Stromal cell of bone marrow (primary cell): ENCODE data around the gene PAPOLA.
A peak's percentile ranks its signal among the peaks of the same experiment; 100 is the strongest.
"Not testable (repeated sequence)": the region's sequence is repeated elsewhere in the genome, so short reads cannot be mapped to it uniquely, and the experiment has no call there.

ENCODE experiments used
- DNase-seq: peaks from one replicate; pipeline ENCODE4 v3.0.0-alpha.2; 2012; ENCODE audit warnings: low read depth

PAPOLA gene

GRCh38 chr14:96502621-96503305, 581 bp downstream of the PAPOLA start:
- peak; percentile 11 for DNase-seq

GRCh38 chr14:96503306-96503679, 1.1 kb downstream of the PAPOLA start:
- DNase-seq, result no peak

GRCh38 chr14:96504353-96504752, 2.2 kb downstream of the PAPOLA start:
- DNase-seq, result not testable (repeated sequence)

GRCh38 chr14:96507723-96508122, 5.5 kb downstream of the PAPOLA start:
- DNase-seq, result no peak

DNA sequence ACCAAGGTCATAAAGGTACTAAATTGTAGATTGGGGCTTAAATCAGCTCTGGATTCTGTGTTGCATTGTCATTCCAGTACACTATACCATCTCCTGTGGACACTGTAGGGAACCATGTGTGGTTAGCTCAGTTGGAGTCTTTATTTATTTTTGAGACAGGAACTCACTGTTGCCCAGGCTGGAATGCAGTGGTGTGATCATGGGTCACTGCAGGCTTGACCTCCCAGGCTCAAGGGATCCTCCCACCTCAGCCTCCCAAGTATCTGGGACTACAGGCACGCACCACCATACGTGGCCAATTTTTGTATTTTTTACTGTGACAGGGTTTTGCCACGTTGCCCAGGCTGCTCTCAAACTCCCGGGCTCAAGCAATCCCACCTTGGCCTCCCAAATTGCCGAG, 6.7 kb downstream of the PAPOLA start:
- no peak for DNase-seq

- DNase-seq, result no peak
Observed at GRCh38 chr14:96509457-96510090, 7.4 kb downstream of the PAPOLA start.

- DNase-seq, result no peak
Observed at GRCh38 chr14:96511146-96511545, 9.0 kb downstream of the PAPOLA start.

- no peak for DNase-seq
Observed at GRCh38 chr14:96511667-96512066, 9.5 kb downstream of the PAPOLA start.

GRCh38 chr14:96512122-96512521, 9.9 kb downstream of the PAPOLA start:
- no peak for DNase-seq

- DNase-seq, result no peak
Observed at GRCh38 chr14:96512602-96513397, 10.6 kb downstream of the PAPOLA start.

- no peak for DNase-seq
Observed at GRCh38 chr14:96514694-96515093, 12.5 kb downstream of the PAPOLA start.

GRCh38 chr14:96515731-96516130, 13.5 kb downstream of the PAPOLA start:
- no peak for DNase-seq

GRCh38 chr14:96516351-96516750, 14.2 kb downstream of the PAPOLA start:
- DNase-seq, result no peak

- no peak for DNase-seq
Observed at GRCh38 chr14:96519970-96520369, 17.8 kb downstream of the PAPOLA start.

DNA sequence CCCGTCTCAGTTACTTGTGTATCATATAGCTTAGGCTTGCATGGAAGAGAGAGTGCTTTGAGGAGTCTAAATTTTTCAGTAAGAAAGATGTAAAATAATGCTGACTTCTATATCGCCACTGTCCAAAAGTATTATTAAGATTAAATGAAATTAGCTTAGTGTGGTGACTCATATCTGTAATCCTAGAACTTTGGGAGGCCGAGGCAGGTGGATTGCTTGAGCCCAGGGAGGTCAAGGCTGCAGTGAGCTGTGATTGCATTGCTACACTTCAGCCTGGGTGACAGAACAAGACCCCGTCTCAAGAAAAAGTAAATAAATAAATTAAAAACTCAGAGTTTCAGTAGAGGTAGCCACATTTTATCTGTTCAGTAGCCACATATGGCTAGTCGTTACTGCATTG, 23.3 kb downstream of the PAPOLA start:
- DNase-seq, result no peak

DNA sequence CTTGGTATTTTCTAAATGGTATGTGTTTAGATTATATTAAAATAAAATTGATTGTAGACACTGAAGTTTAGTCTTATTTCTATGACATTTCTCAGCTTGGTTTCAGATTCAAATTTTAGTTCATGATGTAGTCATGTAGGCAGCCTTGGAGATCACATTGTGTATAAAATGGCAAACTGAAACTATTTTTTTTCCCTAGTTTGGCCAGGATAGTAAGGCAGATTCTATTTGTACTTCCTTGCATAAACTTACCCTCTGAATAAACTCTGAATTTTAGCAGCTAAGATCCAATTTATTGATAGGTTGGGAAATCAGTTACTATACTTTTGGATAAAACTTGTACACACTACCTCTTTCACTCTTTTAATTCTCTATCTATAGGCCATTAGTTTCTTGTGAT, 30.4 kb downstream of the PAPOLA start:
- no peak for DNase-seq

GRCh38 chr14:96536807-96537206, 34.6 kb downstream of the PAPOLA start:
- DNase-seq, result no peak

GRCh38 chr14:96538097-96538989, 36.2 kb downstream of the PAPOLA start:
- DNase-seq, result peak; percentile 1

DNA sequence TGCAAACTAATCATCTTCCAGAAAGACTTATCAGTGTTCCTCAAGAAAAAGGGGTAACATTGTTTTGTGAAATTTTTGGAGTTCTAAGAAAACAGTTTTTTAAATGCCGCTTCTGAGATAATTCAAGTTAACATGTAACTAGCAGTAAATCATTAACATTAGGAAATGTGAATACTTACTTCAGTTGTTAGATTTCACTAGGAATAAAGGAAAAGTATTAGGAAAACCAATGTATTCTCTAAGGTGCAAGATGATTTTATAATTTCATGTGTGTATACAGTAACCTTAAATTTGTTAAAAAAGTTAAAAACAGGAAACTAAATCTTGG, 36.8 kb downstream of the PAPOLA start:
- DNase-seq, result no peak

GRCh38 chr14:96554315-96554910, 52.2 kb downstream of the PAPOLA start:
- no peak for DNase-seq

- no peak for DNase-seq
Observed at GRCh38 chr14:96559571-96559970, 57.4 kb downstream of the PAPOLA start.

DNA sequence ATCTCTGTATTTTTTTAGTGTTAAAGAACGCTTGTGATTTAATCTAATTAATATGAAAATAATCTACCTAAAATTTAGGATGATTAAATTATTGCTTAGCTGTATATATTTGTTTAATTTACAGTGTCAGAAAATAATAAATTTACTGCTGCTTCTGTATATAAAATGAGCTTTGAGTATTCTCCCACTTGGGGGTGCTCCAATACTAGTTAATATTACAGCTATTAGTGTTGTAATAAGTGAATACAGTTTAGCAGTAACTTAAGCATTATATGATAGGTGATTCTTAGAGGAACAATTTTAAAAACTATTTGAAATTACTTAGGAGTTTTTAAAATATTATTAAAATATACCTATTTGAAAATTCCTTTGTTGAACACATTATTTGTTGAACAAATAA, 62.2 kb downstream of the PAPOLA start:
- no peak for DNase-seq
